WTC11 (cell line): ENCODE data around the gene CCM2L.

Experiments
- CDX4 ChIP-seq: fragments of 250-450 bp; sonication (Bioruptor Pico); IDR thresholded peaks from 2 replicates; pipeline ENCODE4 v1.9.0; 2021; ENCODE audit warnings: moderate library complexity, mild to moderate bottlenecking, inconsistent platforms, borderline replicate concordance
- CREM ChIP-seq: sonication (generic); formaldehyde crosslinking; IDR thresholded peaks from 2 replicates; pipeline ENCODE4 v1.8.1; 2022; ENCODE audit warnings: mild to moderate bottlenecking, missing genetic modification reagents, moderate library complexity
- CTCF ChIP-seq: fragments of 200-600 bp; IDR thresholded peaks from 2 replicates; pipeline ENCODE4 v1.8.0; 2022; ENCODE audit warnings: antibody characterized with exemption
- MYBL2 ChIP-seq: sonication (generic); formaldehyde crosslinking; IDR thresholded peaks from 2 replicates; pipeline ENCODE4 v1.8.1; 2023; ENCODE audit warnings: mild to moderate bottlenecking, moderate library complexity, missing genetic modification reagents
- NFYB ChIP-seq: sonication (generic); formaldehyde crosslinking; conservative IDR thresholded peaks from 2 replicates; pipeline ENCODE4 v1.8.0; 2022; ENCODE audit warnings: low read depth, missing genetic modification reagents
- TF ChIP-seq, protein P1 (sequence below): sonication (generic); formaldehyde crosslinking; IDR thresholded peaks from 2 replicates; pipeline ENCODE4 v1.8.1; 2022; ENCODE audit warnings: low read depth, missing genetic modification reagents, borderline replicate concordance
- TF ChIP-seq, protein P2 (sequence below): sonication (generic); formaldehyde crosslinking; IDR thresholded peaks from 2 replicates; pipeline ENCODE4 v1.8.0; 2023; ENCODE audit warnings: missing genetic modification reagents
- TF ChIP-seq, protein P3 (sequence below): sonication (generic); formaldehyde crosslinking; IDR thresholded peaks from 2 replicates; pipeline ENCODE4 v1.8.0; 2022; ENCODE audit warnings: mild to moderate bottlenecking, missing genetic modification reagents
- TF ChIP-seq, protein P4 (sequence below): sonication (generic); formaldehyde crosslinking; IDR thresholded peaks from 2 replicates; pipeline ENCODE4 v1.8.1; 2023; ENCODE audit warnings: mild to moderate bottlenecking, missing genetic modification reagents, moderate library complexity
- TF ChIP-seq, protein P5 (sequence below): sonication (generic); formaldehyde crosslinking; conservative IDR thresholded peaks from 2 replicates; pipeline ENCODE4 v1.8.1; 2022; ENCODE audit warnings: mild to moderate bottlenecking, missing genetic modification reagents
- TF ChIP-seq, protein P6 (sequence below): fragments of 250-450 bp; sonication (Bioruptor Pico); IDR thresholded peaks from 2 replicates; pipeline ENCODE4 v2.1.2; 2022; ENCODE audit warnings: mild to moderate bottlenecking, moderate library complexity

GRCh38 chr20:32040142-32040953, 30.1 kb downstream of the CCM2L start:
- no peak for TF ChIP-seq CTCF
- TF ChIP-seq, protein P1, sequence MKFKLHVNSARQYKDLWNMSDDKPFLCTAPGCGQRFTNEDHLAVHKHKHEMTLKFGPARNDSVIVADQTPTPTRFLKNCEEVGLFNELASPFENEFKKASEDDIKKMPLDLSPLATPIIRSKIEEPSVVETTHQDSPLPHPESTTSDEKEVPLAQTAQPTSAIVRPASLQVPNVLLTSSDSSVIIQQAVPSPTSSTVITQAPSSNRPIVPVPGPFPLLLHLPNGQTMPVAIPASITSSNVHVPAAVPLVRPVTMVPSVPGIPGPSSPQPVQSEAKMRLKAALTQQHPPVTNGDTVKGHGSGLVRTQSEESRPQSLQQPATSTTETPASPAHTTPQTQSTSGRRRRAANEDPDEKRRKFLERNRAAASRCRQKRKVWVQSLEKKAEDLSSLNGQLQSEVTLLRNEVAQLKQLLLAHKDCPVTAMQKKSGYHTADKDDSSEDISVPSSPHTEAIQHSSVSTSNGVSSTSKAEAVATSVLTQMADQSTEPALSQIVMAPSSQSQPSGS (CRISPR knock-in tag), result no peak
- TF ChIP-seq CREM (CRISPR knock-in tag), result no peak
- no peak for TF ChIP-seq NFYB (CRISPR knock-in tag)
- TF ChIP-seq, protein P2, sequence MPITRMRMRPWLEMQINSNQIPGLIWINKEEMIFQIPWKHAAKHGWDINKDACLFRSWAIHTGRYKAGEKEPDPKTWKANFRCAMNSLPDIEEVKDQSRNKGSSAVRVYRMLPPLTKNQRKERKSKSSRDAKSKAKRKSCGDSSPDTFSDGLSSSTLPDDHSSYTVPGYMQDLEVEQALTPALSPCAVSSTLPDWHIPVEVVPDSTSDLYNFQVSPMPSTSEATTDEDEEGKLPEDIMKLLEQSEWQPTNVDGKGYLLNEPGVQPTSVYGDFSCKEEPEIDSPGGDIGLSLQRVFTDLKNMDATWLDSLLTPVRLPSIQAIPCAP (CRISPR knock-in tag), result no peak
- no peak for TF ChIP-seq MYBL2 (CRISPR knock-in tag)
- TF ChIP-seq, protein P3, sequence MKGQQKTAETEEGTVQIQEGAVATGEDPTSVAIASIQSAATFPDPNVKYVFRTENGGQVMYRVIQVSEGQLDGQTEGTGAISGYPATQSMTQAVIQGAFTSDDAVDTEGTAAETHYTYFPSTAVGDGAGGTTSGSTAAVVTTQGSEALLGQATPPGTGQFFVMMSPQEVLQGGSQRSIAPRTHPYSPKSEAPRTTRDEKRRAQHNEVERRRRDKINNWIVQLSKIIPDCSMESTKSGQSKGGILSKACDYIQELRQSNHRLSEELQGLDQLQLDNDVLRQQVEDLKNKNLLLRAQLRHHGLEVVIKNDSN, result no peak
- no peak for TF ChIP-seq CDX4
- TF ChIP-seq, protein P4, sequence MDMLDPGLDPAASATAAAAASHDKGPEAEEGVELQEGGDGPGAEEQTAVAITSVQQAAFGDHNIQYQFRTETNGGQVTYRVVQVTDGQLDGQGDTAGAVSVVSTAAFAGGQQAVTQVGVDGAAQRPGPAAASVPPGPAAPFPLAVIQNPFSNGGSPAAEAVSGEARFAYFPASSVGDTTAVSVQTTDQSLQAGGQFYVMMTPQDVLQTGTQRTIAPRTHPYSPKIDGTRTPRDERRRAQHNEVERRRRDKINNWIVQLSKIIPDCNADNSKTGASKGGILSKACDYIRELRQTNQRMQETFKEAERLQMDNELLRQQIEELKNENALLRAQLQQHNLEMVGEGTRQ (CRISPR knock-in tag), result no peak
- TF ChIP-seq, protein P5, sequence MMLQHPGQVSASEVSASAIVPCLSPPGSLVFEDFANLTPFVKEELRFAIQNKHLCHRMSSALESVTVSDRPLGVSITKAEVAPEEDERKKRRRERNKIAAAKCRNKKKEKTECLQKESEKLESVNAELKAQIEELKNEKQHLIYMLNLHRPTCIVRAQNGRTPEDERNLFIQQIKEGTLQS, result no peak
- TF ChIP-seq, protein P6, sequence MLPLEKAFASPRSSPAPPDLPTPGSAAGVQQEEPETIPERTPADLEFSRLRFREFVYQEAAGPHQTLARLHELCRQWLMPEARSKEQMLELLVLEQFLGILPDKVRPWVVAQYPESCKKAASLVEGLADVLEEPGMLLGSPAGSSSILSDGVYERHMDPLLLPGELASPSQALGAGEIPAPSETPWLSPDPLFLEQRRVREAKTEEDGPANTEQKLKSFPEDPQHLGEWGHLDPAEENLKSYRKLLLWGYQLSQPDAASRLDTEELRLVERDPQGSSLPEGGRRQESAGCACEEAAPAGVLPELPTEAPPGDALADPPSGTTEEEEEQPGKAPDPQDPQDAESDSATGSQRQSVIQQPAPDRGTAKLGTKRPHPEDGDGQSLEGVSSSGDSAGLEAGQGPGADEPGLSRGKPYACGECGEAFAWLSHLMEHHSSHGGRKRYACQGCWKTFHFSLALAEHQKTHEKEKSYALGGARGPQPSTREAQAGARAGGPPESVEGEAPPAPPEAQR (CRISPR knock-in tag), result no peak
